GM21723 (cell line): ENCODE data around the gene CRLF1.
"Not testable (repeated sequence)": the region's sequence is repeated elsewhere in the genome, so short reads cannot be mapped to it uniquely, and the experiment has no call there.

ENCODE experiments used
- ATAC-seq: cut with Tn5 transposase; IDR thresholded peaks from one replicate; pipeline ENCODE4 v1.9.1; 2021; ENCODE audit warnings: mild to moderate bottlenecking, moderate library complexity; ENCODE audit not compliant: unreplicated experiment

CRLF1 gene

DNA sequence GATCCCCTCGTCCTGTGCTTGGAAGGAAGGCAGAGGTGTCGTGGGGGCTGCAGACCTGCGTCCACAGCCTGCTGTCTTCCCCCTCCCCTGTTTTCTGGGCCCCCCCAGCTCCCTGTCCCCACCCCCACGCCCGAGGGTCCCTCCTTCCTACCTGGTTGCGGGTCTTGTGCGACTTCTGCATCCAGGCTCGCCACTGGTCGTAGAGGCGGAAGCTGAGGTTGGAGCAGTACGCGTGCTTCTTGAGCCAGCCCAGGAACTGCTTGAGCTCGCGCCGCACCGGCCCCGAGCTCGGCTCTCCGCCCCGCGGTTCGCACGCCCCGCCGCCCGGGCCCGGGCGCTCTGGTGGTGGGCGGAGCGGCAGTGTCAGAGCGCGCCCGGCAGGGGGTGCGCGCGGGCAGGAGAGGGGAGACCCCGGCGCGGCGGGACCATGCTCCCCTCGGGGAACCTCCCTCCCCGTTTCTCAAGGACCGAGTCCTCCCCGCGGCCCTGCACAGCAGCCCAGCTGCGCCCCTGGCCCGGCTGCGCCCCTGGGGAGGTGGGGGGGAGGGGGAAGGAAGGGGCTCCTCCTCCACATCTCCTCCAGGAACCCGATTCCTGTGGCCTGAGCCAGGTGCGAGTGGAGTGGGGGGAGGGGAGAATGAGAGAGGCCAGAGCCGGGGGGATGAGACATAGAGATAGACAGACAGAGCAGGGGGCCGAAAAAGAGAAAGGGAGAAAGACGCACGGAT lies 12.3 kb downstream of the CRLF1 start:
- peak; percentile 53 for ATAC-seq

DNA sequence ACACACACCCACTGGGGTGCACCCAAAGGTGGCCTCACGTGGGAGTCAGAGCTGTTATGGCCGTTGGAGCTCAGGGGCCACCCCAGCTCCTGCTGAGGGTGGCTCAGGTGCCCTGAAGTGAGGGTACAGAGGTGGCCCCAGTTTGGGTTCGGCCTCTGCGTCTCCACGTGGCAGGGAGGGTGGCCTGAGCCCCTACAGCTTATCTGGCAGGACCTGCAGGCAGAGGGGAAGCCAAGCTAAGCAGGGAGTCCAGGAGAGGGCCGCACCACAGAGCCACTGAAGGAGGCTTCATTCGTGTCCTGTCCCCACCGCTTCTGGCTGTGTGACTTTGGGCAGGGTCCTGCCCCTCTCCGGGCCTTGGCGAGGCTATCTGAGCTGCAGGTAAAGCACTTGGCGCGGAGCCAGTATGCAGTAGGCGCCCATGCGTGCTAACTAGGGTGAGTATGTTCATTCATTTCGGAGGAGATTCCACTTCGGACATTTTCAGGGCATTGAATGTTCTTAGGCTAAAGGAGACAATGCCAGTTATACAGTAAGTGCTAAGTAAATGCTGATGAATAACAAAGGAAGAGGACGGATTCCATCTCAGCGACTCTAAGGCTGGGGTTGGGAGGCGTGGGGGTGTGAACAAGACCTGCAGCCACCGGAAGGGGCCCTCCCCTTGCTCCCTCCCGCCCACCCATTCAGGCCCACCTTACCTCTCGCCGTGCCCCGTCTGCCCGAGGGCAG lies 13.1 kb downstream of the CRLF1 start:
- no peak for ATAC-seq

DNA sequence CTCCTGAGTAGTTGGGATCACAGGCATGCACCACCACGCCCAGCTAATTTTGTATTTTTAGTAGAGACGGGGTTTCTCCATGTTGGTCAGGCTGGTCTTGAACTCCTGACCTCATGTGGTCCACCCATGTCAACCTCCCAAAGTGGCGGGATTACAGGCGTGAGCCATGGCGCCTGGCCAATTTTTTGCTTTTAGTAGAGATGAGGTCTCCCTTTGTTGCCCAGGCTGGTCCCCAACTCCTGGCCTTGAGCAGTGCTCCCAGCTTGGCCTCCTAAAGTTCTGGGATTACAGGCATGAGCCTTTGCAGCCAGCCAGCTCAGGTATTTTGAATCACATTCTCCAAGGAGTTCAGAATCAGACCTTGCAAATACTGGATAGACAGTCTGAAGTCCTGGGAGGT lies 13.9 kb downstream of the CRLF1 start:
- ATAC-seq: not testable (repeated sequence)

DNA sequence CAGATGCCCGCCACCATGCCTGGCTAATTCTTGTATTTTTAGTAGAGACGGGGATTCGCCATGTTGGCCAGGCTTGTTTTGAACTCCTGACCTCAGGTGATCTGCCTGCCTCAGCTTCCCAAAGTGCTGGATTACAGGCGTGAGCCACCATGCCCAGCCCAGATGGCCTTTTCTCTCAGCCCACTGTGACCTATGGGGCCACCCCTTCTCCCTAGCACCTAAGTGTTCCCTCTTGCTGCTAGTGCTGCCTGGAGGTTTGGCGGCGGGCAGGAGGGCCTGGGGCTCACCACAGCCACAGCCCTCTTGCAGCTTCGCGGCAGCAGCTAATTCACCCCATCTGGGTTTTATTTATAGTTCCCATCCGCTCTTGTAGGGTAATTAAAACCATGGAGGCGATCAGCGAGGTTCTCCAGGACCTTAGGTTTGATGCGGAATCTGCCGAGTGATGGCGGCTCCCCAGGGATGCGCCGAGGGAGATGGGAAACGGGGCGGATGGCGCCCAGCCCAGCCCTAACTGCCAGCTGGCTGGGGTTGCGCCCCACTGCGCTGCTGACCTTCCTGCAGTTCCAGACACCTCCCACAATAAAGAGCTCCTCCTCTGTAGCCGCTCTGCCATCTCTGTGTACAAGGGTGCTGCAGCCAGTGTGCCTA lies 14.7 kb downstream of the CRLF1 start:
- ATAC-seq: no peak

DNA sequence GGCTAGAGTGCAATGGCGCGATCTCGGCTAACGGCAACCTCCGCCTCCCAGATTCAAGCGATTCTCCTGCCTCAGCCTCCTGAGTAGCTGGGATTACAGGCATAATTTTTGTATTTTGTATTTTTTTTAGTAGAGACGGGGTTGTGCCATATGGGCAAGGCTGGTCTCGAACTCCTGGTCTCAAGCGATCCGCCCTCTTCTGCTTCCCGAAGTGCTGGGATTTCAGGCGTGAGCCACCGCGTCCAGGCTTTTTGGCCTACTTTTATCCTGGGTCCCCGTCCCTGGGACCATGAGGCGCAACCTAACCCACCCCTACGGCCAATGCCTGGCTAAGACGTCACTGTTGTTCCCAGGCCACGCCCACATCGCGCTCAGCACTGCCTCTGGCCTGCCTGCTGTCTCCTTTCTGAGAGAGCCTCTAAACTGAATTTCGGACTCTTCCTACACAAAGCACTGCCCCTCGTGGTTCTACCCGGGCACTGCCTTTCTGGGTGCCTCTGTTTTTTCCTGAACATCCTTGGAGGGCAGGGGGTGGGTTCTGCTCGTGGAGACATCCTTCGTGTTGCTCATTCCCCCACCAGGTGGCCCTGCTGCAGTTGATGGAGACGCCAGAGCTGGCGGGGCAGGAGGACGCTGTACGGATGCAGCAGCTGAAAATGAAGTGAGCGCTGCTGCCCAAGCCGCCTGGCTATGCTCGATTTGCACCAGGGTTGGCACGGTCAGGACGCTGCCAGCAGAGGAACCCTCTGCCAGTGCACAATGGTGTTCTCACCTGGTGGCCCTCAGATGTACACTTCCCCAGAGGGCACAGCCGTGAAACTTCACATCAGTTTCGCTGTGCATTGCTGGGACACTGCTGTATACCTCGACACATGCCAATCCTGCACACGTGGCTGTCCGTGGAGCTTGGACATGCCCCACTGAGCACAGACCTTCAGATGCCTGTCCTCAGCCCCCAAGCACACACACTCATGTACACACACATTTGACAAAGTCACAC lies 16.0 kb downstream of the CRLF1 start:
- no peak for ATAC-seq

DNA sequence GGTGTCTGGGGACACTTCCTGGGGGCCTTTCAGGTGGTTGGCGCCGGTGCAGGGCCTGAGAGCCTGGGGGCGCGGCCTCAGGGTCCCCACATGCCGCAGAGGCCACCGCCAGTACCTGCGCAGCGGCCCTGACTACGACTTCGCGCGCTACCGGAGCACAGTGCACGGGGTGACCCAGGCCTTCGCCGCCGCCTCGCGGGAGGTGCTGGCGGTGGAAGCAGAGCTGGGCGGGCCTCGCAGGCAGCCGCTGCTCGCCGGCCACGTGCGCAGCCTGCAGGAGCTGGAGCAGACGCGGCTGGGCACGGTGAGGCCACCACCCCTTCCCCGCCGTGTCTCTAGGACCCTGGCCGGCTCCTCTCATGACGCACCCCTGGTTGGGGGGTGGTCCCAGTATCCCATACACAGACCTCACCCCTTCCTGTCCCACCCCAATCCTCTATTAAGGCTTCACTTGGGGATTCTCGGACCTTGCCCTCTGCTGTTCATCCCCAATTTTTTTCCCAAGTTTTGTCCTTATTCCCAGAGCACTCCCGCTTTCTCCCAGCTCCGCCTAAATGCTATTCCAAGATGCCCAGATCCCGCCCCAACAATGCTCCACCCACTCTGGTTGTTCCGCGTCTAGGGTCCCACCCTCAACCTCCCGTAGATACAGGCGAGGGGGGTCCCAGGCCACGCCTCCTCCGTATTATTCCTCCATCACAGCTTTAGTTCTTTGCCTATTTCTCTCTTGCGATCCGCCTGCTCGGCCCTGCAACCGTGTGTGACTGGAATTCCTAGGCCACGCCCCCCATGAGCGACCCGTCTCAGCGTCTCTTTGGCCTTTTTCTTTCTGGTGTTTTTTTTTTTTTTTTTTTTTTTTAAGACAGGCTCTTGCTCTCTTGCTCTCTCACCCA lies 17.0 kb downstream of the CRLF1 start:
- peak; percentile 48 for ATAC-seq

DNA sequence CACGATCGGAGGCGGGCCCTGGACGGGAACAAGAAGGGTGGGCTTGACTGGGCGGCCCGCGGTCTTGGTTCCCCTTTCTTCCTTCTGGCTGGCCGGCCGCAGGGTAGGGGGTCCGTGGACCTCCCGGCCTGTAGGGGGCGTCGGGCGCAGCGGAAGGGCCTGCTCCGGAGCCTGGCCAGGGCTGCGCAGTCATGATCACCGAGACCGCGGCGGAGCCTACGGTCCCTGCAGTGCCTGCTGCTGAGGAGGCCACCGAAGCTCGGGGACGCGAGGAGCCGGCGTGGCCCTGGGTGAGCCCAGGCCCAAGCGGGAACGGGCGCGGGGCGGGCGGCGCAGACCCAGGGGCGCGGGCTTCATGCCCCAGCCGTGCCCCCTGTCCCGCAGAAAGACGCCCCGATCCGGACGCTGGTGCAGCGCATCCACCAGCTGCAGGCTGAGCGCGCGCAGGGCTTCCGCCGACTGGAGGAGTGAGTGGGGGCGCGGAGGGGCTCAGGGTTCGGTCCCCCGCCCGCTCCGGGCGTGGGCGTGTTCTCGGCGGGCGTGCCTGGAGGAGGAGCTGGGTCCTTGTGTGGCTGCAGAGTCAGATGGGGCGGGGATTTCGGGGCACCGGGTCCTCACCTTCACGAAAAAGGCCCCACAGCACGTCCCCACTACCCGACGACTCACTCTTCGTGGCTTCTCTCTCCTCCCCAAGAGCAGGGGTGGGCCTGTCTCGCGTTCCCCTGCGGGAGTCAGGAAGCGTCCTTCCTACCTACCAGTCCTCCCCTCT lies 17.8 kb downstream of the CRLF1 start, which contains the start of gene REX1BD:
TSS of gene REX1BD (plus strand) at position 188 of the 769 bp plus-strand sequence. CDS start at position 192, 4 bp downstream.
- ATAC-seq: peak; percentile 73

DNA sequence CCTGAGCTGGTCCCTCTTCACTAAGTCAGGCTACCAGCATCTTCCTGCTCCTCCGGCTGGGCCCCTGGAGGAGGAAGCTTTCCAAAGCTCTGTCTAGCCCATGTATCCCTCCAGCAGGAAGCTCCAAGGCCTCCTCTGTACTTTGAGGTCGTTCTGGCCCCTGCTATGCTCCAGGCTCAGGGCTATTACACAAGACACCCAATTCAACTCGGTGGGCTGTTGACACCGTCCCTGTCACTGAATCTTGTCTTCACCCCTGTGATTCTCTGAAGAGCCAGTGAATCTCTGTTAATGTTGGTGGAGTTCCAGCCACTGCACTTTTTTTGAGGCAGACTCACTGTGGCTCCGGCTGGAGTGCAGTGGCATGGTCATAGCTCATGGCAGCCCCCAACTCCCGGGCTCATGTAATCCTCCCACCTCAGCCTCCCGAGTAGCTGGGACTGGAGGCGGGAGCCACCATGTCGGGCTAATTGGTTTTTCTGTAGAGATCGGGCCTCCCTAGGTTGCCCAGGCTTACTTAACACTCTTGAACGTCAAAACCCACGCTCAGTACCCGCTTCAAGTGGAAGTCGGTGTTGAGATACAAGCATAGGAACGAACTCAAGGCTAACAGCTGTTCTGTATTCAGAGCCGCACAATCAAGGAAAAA lies 18.5 kb downstream of the CRLF1 start:
- ATAC-seq: no peak

DNA sequence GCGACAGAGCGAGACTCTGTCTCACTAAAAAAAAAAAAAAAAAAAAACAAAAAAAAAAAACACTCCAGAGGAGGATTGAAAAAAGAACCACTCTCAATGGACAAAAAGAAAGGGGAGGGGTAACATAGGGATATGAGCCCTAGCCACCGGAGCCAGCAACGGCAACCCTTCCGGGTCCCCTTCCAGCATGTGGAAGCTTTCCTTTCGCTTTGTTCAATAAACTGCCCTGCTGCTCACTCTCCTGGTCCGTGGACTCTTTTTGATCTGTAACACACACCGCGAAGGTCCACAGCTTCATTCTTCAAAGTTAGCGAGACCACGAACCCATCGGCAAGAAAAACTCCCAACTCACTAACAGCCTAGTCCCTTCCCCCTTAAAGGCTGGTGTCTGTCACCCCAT lies 19.0 kb downstream of the CRLF1 start:
- no peak for ATAC-seq

DNA sequence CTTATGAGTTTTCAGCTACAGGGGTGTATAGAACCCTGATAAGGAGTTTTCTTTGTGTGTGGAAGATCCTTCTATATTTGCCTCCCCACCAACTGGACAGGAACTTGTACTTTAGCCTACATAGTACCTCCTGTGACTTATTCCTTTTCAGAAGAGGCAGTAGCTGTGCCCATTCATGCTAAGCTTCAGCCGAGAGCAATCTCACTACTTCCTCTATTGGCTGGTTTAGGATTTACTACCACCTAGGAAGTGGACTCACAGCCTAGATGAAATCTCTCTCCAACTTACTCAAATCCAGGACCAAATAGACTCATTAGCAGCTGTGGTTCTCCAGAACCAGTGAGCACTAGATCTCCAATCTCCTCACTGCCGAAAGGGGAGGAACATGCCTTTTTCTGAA lies 20.3 kb downstream of the CRLF1 start:
- ATAC-seq: no peak

DNA sequence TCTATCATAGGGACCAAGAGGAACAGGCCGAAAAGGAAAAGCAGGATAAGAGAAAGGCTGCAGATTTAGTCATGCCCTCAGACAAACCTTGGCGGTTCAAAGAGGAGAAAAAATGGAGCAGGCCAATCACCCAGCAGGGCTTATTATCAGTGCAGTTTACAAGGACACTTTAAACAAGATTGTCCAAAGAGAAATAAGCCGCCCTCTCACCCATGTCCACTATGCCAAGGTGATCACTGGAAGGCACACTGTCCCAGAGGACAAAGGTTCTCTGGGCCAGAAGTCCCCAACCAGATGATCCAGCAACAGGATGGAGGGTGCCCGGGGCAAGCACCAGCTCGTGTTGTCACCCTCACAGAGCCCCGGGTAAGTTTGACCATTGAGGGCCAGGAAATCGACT lies 26.3 kb downstream of the CRLF1 start:
- ATAC-seq: no peak

DNA sequence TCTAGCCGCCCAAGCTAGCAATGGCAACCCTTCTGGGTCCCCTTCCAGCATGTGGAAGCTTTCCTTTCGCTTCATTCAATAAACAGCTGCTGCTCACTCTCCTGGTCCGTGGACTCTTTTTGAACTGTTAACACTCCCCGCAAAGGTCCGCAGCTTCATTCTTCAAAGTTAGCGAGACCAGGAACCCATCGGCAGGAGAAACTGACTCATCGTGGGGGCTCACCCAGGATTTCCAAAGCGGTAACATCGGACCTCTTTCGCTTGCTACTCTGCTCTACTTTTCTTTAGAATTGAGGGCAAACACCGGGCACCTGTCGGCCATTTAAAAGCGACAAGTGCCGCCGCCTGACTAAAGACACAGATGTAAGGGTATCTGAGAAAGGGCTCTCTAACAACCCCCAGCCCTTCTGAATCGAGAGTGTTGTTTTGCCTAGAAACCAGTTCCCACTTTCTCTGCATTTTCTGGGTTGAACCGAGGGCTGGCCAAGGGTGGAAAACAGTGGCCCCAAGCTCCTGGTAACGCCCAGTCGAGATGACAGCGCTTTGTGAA lies 29.2 kb downstream of the CRLF1 start:
- no peak for ATAC-seq

DNA sequence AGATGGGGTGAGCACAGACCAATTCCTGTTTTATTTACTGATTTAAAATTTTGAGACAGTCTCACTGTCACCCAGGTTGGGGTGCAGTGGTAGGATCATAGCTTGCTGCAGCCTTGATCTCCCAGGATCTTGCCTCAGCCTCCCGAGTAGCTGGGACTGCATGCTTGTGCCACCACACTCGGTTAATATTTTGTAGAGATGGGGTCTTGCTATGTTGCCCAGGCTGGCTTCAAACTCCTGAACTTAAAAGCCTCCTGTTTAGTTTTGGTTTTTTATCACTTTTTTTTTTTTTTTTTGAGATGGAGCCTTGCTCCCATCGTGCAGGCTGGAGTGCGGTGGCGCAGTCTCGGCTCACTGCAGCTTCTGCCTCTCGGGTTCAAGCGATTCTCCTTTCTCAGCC lies 30.2 kb downstream of the CRLF1 start:
- no peak for ATAC-seq

DNA sequence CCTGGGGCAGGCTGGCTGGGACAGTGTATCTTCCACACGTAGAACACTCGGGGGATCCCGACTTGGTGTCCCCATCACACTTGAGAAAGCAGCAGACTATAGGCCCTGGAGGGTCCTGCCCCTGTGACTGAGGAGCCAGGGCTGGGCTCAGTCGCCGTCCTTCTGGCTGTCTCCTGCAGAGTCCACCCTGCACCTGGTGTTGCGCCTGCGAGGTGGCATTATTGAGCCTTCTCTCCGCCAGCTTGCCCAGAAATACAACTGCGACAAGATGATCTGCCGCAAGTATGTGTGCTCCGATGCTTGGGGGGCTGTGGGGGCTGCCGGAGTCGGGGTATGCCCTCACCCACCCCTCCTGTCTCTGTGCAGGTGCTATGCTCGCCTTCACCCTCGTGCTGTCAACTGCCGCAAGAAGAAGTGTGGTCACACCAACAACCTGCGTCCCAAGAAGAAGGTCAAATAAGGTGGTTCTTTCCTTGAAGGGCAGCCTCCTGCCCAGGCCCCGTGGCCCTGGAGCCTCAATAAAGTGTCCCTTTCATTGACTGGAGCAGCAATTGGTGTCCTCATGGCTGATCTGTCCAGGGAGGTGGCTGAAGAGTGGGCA lies 31.8 kb downstream of the CRLF1 start:
- no peak for ATAC-seq

DNA sequence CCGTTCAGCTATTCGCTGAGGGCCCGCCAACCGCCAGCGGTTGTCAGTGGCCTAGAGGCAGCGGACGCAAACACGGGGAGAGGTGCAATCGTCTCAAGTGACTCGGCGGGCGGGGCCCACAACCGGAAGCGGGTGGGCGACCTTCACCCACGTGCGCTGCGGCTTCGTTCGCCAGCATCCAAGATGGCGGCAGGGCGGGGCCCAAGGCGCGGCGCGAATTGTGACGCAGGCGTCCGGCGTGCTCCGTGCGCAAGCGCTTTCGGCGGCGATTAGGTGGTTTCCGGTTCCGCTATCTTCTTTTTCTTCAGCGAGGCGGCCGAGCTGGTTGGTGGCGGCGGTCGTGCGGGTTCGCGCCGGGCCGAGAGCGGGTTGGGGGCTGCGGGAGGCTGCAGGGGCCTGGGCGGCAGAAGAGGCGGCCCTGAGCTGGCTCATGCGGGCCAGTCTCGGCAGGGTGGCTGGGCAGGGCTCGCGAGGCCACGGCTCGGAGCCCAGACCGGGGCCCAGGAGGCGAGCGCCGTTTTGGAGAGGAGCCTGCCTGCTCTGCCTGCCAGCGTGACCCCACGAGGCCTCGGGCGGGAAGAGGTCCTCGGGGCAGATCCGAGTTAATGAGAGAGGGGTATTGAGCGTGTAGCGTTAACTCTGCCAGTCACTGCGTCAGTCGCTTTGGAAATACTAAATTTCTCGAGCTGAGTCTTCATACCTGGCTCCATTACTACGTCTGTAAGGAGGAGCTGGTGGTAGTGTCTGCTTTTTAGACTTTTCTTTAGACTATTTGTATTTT lies 34.8 kb downstream of the CRLF1 start, which contains the start of gene UBA52:
TSS of gene UBA52 (plus strand) at position 294 of the 781 bp plus-strand sequence. CDS start 1,444 bp downstream, outside the sequence.
- ATAC-seq: peak; percentile 88

DNA sequence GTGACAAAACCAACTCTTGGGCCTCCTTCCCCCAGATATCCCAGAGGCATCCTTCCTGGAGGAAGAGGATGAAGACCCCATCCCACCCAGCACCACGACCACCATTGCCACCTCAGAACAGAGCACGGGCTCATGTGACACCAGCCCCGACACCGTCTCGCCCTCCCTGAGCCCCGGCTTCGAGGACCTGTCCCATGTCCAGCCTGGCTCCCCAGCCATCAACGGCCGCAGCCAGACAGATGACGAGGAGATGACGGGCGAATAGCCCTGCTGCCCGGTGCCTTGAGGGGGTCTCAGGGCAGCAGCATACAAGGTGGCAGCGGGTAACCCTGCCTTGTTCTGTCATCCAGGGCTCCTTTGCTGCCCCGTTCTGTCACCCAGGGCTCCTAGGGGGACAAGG lies 38.2 kb downstream of the CRLF1 start:
- ATAC-seq: no peak

DNA sequence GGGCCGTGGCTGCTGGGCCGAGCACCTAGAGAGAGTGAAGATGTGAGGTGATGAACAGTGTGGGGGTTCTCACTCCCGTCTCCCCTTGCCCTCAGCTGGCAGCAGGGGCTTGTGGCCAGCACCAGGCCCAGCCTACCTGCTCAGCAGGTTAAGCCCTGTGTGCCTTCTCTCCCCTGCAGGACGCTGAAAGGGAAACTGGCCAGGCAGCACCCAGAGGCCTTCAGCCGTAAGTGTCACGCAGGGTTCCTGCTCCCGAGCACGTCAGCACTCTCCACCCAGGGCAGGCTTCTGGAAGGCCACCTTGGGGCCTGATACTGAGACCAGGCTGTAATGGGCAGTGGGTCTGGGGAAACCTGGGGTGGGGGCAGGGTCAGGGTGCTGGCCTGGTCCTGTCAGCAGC lies 39.6 kb downstream of the CRLF1 start:
- ATAC-seq: no peak
